Panc1 (cell line): Measurements from ENCODE around the gene NPAS3. TPM values are rescaled to one million over a fixed set of nuclear protein-coding genes. Genes with fewer than 3 reads are reported as not detected.

Experiments
- ATAC-seq: fragments of 200-7000 bp; cut with Tn5 transposase; 2 replicates; pipeline ENCODE4 v1.9.1; 2020; ENCODE audit warnings: mild to moderate bottlenecking, moderate library complexity
- BruUV-seq: library from RNA; stranded (reverse); fragments of 400-500 nt; replicated peaks from 2 replicates; lab custom pipeline; 2021; lab: Mats Ljungman, UMichigan
- CTCF ChIA-PET: fragments of 300-600 bp; sonication (Branson Sonifier 250); formaldehyde crosslinking; loops from one replicate; lab custom pipeline; 2022; ENCODE audit warnings: antibody characterized with exemption; lab: Charles Lee
- POLR2A ChIA-PET: fragments of 300-600 bp; sonication (Branson Sonifier 250); formaldehyde crosslinking; loops from one replicate; lab custom pipeline; 2022; ENCODE audit warnings: antibody characterized with exemption; lab: Charles Lee
- DNase-seq: peaks from one replicate; pipeline ENCODE4 v3.0.0-alpha.2; 2010; ENCODE audit warnings: low read depth, low spot score
- H3K27ac ChIP-seq: 2 replicates; pipeline ENCODE4 v1.5.1; 2011; ENCODE audit warnings: mild to moderate bottlenecking, low read length, inconsistent platforms
- H3K27me3 ChIP-seq: fragments of 200-500 bp; sonication (Bioruptor generic); 2 replicates; pipeline ENCODE4 v1.6.0; 2014; ENCODE audit warnings: low read length, inconsistent platforms; ENCODE audit not compliant: control insufficient read depth, insufficient read depth
- H3K36me3 ChIP-seq: fragments of 200-500 bp; sonication (Bioruptor generic); 2 replicates; pipeline ENCODE4 v1.5.1; 2014; ENCODE audit warnings: inconsistent platforms, mild to moderate bottlenecking, low read length, moderate library complexity; ENCODE audit not compliant: control insufficient read depth, insufficient read depth
- H3K4me1 ChIP-seq: 2 replicates; pipeline ENCODE4 v1.5.1; 2011; ENCODE audit warnings: inconsistent platforms, mild to moderate bottlenecking, low read length, moderate library complexity; ENCODE audit not compliant: control insufficient read depth, insufficient read depth
- H3K4me3 ChIP-seq, 2 experiments: 2 replicates each; pipeline ENCODE4 v1.5.1; 2011 to 2012; ENCODE audit warnings: low read depth in 2 of 2, low read length in 2 of 2, mild to moderate bottlenecking in 2 of 2, inconsistent platforms in 1 of 2, moderate library complexity in 1 of 2
- H3K9me3 ChIP-seq: fragments of 200-500 bp; sonication (Bioruptor generic); 2 replicates; pipeline ENCODE4 v1.5.1; 2014; ENCODE audit warnings: low read depth, mild to moderate bottlenecking, inconsistent platforms, low read length, moderate library complexity; ENCODE audit not compliant: control insufficient read depth, insufficient read depth
- POLR2AphosphoS5 ChIP-seq: IDR thresholded peaks from 2 replicates; pipeline ENCODE4 v1.6.1; 2012; ENCODE audit warnings: mild to moderate bottlenecking, low read depth, low read length, moderate library complexity
- SIN3A ChIP-seq: IDR thresholded peaks from 2 replicates; pipeline ENCODE4 v1.6.1; 2012; ENCODE audit warnings: low read depth, mild to moderate bottlenecking, low read length, moderate library complexity, borderline replicate concordance; ENCODE audit not compliant: insufficient read depth
- TCF7L2 ChIP-seq: IDR thresholded peaks from 2 replicates; pipeline ENCODE4 v1.6.1; 2011; ENCODE audit warnings: mild to moderate bottlenecking, low read depth, low read length, inconsistent platforms
- in situ Hi-C: cut with HindIII; loops from 2 replicates; pipeline ENCODE4 v1.10.0; 2016; ENCODE audit warnings: low sequenced_read_pairs, low pct_unique_long_range_greater_than_20kb
- intact Hi-C: fragments of 100-400 bp; cut with micrococcal nuclease; formaldehyde crosslinking; loops from one replicate; pipeline ENCODE4 v1.10.0; 2022; ENCODE audit not compliant: unreplicated experiment
- total RNA-seq: library from RNA; stranded (reverse); gene quantifications from one replicate; pipeline ENCODE4 v1.2.1, GENCODE V29; 2021; ENCODE audit not compliant: unreplicated experiment
- TF ChIP-seq, protein P1 (sequence below), 2 experiments: IDR thresholded peaks; 2 replicates each; pipeline ENCODE4 v1.6.1; 2011 to 2012; ENCODE audit warnings: low read depth in 2 of 2, control low read depth in 1 of 2, low read length in 1 of 2, mild to moderate bottlenecking in 1 of 2, moderate library complexity in 1 of 2; ENCODE audit not compliant: insufficient read depth in 1 of 2
- TF ChIP-seq, protein P2 (sequence below): fragments of 450-650 bp; IDR thresholded peaks from 2 replicates; pipeline ENCODE4 v1.5.1; 2017; ENCODE audit warnings: mild to moderate bottlenecking

NPAS3 gene
- total RNA-seq, 1 experiment from 2014 or later: 0.23 TPM

DNA sequence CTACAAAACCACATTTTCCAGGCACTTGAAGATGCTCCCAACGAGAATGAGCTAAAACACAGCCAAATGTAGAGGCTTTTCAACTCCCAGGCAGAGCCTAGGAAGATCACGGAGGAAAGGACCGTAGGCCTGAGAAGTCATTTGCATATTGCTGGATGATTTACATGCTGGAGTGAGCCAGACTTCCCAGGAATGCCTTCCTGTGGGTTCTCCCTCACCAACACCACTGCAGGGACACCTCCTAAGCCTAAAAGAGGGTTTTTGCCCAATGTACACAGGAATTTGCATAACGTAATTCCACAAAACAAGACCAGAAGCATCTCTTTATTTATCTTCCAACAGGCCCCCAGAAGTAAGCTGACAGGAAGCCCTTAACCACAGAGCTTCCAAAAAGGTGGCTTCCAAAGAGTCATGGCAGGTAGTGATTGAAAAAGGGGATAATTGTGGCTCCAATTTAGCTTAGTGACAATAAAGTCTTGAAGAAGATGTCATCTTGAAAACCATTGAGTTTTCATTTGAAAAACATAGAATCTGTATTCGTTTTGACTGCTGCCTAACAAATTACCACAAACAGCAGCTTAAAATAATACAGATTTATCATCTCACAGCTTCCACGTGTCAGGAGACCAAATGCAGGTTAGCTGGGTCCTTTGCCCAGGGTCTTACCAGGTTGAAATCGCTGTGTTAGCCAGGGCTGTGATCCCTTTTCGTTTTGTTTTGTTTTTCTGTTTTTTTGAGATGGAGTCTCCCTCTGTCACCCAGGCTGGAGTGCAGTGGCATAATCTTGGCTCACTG lies 896.0 kb downstream of the NPAS3 start:
- no peaks in the 10 kb centered on the region for H3K9me3 ChIP-seq
- DNase-seq (no peak), ATAC-seq (no peak)
- no TSS peak for BruUV-seq
- H3K4me1 ChIP-seq: no peaks in the 10 kb centered on the region
- intact Hi-C loops: loop anchor here (5.0 kb wide), 1 partner anchor 393 kb away; no protein-coding TSS in a partner anchor
- H3K27me3 ChIP-seq: no peaks in the 10 kb centered on the region
- no peak overlapping the region for H3K27ac ChIP-seq
- no peak overlapping the region for H3K4me3 ChIP-seq
- ChIA-PET CTCF (no interaction called here), POLR2A (no interaction called here)
- H3K36me3 ChIP-seq: no peaks in the 10 kb centered on the region
- in situ Hi-C loops: no loop called here
- TF ChIP-seq SIN3A (no peak), TCF7L2 (no peak), POLR2AphosphoS5 (no peak)
- TF ChIP-seq, protein P1, sequence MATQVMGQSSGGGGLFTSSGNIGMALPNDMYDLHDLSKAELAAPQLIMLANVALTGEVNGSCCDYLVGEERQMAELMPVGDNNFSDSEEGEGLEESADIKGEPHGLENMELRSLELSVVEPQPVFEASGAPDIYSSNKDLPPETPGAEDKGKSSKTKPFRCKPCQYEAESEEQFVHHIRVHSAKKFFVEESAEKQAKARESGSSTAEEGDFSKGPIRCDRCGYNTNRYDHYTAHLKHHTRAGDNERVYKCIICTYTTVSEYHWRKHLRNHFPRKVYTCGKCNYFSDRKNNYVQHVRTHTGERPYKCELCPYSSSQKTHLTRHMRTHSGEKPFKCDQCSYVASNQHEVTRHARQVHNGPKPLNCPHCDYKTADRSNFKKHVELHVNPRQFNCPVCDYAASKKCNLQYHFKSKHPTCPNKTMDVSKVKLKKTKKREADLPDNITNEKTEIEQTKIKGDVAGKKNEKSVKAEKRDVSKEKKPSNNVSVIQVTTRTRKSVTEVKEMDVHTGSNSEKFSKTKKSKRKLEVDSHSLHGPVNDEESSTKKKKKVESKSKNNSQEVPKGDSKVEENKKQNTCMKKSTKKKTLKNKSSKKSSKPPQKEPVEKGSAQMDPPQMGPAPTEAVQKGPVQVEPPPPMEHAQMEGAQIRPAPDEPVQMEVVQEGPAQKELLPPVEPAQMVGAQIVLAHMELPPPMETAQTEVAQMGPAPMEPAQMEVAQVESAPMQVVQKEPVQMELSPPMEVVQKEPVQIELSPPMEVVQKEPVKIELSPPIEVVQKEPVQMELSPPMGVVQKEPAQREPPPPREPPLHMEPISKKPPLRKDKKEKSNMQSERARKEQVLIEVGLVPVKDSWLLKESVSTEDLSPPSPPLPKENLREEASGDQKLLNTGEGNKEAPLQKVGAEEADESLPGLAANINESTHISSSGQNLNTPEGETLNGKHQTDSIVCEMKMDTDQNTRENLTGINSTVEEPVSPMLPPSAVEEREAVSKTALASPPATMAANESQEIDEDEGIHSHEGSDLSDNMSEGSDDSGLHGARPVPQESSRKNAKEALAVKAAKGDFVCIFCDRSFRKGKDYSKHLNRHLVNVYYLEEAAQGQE (IDR thresholded peaks at IDR 0.05; ENCODE audit: insufficient read depth in 1 of 2, low read depth in 2 of 2, low read length in 1 of 2): no peak
- TF ChIP-seq, protein P2, sequence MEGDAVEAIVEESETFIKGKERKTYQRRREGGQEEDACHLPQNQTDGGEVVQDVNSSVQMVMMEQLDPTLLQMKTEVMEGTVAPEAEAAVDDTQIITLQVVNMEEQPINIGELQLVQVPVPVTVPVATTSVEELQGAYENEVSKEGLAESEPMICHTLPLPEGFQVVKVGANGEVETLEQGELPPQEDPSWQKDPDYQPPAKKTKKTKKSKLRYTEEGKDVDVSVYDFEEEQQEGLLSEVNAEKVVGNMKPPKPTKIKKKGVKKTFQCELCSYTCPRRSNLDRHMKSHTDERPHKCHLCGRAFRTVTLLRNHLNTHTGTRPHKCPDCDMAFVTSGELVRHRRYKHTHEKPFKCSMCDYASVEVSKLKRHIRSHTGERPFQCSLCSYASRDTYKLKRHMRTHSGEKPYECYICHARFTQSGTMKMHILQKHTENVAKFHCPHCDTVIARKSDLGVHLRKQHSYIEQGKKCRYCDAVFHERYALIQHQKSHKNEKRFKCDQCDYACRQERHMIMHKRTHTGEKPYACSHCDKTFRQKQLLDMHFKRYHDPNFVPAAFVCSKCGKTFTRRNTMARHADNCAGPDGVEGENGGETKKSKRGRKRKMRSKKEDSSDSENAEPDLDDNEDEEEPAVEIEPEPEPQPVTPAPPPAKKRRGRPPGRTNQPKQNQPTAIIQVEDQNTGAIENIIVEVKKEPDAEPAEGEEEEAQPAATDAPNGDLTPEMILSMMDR: no peak

DNA sequence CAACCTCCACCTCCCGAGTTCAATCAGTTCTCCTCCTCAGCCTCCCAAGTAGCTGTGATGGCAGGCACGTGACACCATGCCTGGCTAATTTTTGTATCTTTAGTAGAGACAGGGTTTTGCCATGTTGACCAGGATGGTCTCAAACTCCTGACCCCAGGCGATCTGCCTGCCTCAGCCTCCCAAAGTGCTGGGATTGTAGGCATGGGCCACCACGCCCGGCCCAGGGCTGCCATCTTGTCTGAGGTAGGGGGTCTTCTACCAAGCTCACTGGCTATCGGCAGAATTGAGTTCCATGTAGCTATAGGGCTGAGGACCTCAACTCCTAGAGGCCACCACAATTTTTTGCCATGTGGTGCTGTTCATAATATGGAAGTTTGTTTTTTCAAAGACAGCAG lies 896.6 kb downstream of the NPAS3 start:
- Histone ChIP-seq H3K4me1 (no peaks in the 10 kb centered on the region), H3K4me3 (no peak overlapping the region), H3K36me3 (no peaks in the 10 kb centered on the region), H3K27me3 (no peaks in the 10 kb centered on the region), H3K27ac (no peak overlapping the region), H3K9me3 (no peaks in the 10 kb centered on the region)
- ChIA-PET CTCF (no interaction called here), POLR2A (no interaction called here)
- TF ChIP-seq, protein P2: no peak
- TF ChIP-seq POLR2AphosphoS5 (no peak), TCF7L2 (no peak), SIN3A (no peak)
- BruUV-seq: no TSS peak
- intact Hi-C loops: loop anchor here (5.0 kb wide), 1 partner anchor 392 kb away; no protein-coding TSS in a partner anchor
- ATAC-seq (no peak), DNase-seq (no peak)
- in situ Hi-C loops: no loop called here
